Measurements from ENCODE around the gene ABHD2.

GRCh38 chr15:89157918-89158564 is 69.8 kb downstream of the ABHD2 start:
- no peak for TF ChIP-seq POLR2A (IDR thresholded peaks at IDR 0.05; ENCODE audit: low read depth)
- TF ChIP-seq, protein P1, sequence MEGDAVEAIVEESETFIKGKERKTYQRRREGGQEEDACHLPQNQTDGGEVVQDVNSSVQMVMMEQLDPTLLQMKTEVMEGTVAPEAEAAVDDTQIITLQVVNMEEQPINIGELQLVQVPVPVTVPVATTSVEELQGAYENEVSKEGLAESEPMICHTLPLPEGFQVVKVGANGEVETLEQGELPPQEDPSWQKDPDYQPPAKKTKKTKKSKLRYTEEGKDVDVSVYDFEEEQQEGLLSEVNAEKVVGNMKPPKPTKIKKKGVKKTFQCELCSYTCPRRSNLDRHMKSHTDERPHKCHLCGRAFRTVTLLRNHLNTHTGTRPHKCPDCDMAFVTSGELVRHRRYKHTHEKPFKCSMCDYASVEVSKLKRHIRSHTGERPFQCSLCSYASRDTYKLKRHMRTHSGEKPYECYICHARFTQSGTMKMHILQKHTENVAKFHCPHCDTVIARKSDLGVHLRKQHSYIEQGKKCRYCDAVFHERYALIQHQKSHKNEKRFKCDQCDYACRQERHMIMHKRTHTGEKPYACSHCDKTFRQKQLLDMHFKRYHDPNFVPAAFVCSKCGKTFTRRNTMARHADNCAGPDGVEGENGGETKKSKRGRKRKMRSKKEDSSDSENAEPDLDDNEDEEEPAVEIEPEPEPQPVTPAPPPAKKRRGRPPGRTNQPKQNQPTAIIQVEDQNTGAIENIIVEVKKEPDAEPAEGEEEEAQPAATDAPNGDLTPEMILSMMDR (IDR thresholded peaks at IDR 0.05), result no peak
- TF ChIP-seq POLR2AphosphoS5 (IDR thresholded peaks at IDR 0.05), result no peak
- no peak for TF ChIP-seq EP300 (IDR thresholded peaks at IDR 0.05)

Data from esophagus muscularis mucosa (tissue), 4 donors.